Spleen (tissue), 11 donors: ENCODE data around the gene PRPF31. TPM values are rescaled to one million over a fixed set of nuclear protein-coding genes. Genes with fewer than 3 reads are reported as not detected.

Experiments
- DNase-seq: peaks from one replicate; pipeline ENCODE4 v3.0.0-alpha.2; 2020
- H3K27ac ChIP-seq, 8 donors: fragments of 200-600 bp; sonication (generic) in 7 of 8; 1 replicate in 4 of 8; 2 replicates in 4 of 8; pipeline versions ENCODE4 v1.5.0 to v1.8.0; 2016 to 2021; ENCODE audit warnings: inconsistent platforms in 4 of 8, mild to moderate bottlenecking in 4 of 8, moderate library complexity in 1 of 8
- H3K27me3 ChIP-seq, 7 donors: fragments of 200-600 bp; sonication (generic) in 6 of 7; replicated peaks in 1 of 7; 1 replicate in 4 of 7; 2 replicates in 3 of 7; pipeline versions ENCODE4 v1.5.0 to v1.8.0; 2016 to 2021; ENCODE audit warnings: inconsistent platforms in 3 of 7, mild to moderate bottlenecking in 1 of 7
- H3K36me3 ChIP-seq, 6 donors: fragments of 200-600 bp; sonication (generic) in 5 of 6; 1 replicate in 4 of 6; 2 replicates in 2 of 6; pipeline versions ENCODE4 v1.5.0 to v1.8.0; 2016 to 2021; ENCODE audit warnings: inconsistent platforms in 2 of 6
- H3K4me1 ChIP-seq, 6 donors: fragments of 200-600 bp; sonication (generic) in 5 of 6; 1 replicate in 3 of 6; 2 replicates in 3 of 6; pipeline versions ENCODE4 v1.5.0 to v1.8.0; 2016 to 2021; ENCODE audit warnings: inconsistent platforms in 3 of 6
- H3K4me3 ChIP-seq, 8 donors: fragments of 200-600 bp; sonication (generic) in 7 of 8; 1 replicate in 4 of 8; 2 replicates in 4 of 8; pipeline versions ENCODE4 v1.5.0 to v1.8.0; 2016 to 2021; ENCODE audit warnings: inconsistent platforms in 4 of 8, mild to moderate bottlenecking in 4 of 8, moderate library complexity in 2 of 8
- H3K9me3 ChIP-seq, 8 donors: fragments of 200-600 bp; sonication (generic) in 7 of 8; 1 replicate in 4 of 8; 2 replicates in 4 of 8; pipeline versions ENCODE4 v1.5.0 to v1.8.0; 2016 to 2021; ENCODE audit warnings: inconsistent platforms in 4 of 8
- POLR2A ChIP-seq, 3 donors: fragments of 450-650 bp; IDR thresholded peaks; one replicate each; pipeline ENCODE4 v1.5.1; 2017; ENCODE audit warnings: antibody characterized with exemption in 3 of 3, mild to moderate bottlenecking in 1 of 3
- POLR2AphosphoS5 ChIP-seq, 3 donors: sonication (generic); formaldehyde crosslinking; IDR thresholded peaks; one replicate each; pipeline ENCODE4 v1.5.1; 2017; ENCODE audit warnings: antibody characterized with exemption in 3 of 3
- WGBS, 5 donors: extraction: QIAGEN DNeasy Blood & Tissue Kit in 3 of 5; methylation state at CpG; one replicate each; pipeline versions ENCODE4 v1.1.5 to v1.1.7; 2013 to 2018; 5-methylcytosine and 5-hydroxymethylcytosine counted together
- intact Hi-C: fragments of 100-400 bp; cut with DNase I; formaldehyde crosslinking; loops from one replicate; pipeline ENCODE4 v1.15.0; 2023; ENCODE audit warnings: low total_unique reads
- polyA plus RNA-seq, 3 donors: library from polyadenylated mRNA; stranded (reverse); fragments of 200-250 nt; gene quantifications; one replicate each; pipeline ENCODE4 v1.2.1, GENCODE V29; 2013
- total RNA-seq, 7 donors: library from RNA; depleted of rRNA in 3 of 7; stranded (reverse); fragments of >200 nt in 3 of 7; fragmentation: NEBNext Ultra II Directional in 4 of 7; extraction: Animal tissue kit (Norgen Biotek cat#: 25700) in 4 of 7; gene quantifications; one replicate each; pipeline versions ENCODE4 v1.1.0 to v1.2.1, GENCODE V29; 2016 to 2021
- TF ChIP-seq, protein P1 (sequence below), 11 experiments: fragments of 200-600 bp in 7 of 11; fragments of 450-650 bp in 4 of 11; sonication (generic) in 4 of 11; IDR thresholded peaks in 8 of 11; conservative IDR thresholded peaks in 3 of 11; 1 replicate in 7 of 11; 2 replicates in 4 of 11; pipeline versions ENCODE4 v1.4.0 to v1.8.0; 2016 to 2021; ENCODE audit warnings: antibody characterized with exemption in 11 of 11, inconsistent platforms in 4 of 11, mild to moderate bottlenecking in 1 of 11
- donor health status: healthy with polysubstance abuse.
- donor health status: DM: no; HTN: no; CAD: no; lungs with moderate emphysema.
- donor health status: DM: no; HTN: no; CAD: no.
- donor health status: Bipolar disorder and iron deficiency.
- donor health status: healthy.
- donor health status: DM: no; HTN: no; CAD: no.
- donor health status: DM: yes; HTN: yes; CAD: no.

PRPF31 gene
- total and polyA plus RNA-seq, 10 donors: 34.7 to 66.2 (median 50.3) TPM

DNA sequence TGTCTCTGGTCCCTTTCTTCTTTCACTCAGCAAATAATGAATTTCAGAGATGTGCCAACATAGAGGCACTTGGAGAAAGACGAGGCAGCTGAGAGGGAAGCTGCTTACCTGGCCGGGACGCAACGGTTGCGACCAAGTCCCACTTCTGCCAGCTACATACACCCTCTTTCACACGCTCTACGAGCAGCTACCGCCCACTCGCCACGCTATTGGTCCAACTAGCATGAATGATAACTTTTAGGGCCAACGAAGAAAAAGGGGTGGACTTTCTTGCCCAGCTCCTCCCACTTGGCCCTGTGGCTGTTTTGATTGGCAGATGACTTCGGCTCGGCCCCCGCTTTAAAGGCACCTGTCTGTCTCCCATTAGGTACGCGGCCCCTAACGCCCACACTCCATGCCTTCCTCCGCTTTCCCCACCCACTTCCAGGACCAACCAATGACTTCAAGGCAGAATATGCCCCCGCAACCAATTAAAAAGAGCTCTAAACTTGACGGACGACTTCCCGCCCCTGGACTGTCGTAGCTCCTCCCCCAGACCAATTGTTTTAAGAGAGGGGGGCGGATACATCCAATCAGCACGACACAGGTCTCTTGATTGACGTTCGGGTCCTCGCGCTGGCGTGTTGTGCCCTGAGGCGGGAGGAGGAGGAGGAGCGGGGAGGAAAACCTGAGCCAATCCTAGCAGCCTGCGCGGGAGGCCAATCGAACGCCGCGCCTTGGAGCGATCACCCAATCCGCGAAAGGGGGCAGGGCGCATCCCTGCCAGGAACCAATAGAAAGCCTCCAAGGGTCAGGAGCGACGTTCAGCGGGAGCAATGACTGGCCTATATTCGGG is 21.5 kb downstream of the PRPF31 start:
- Histone ChIP-seq H3K9me3 (no peaks in the 10 kb centered on the region), H3K27me3 (no peaks in the 10 kb centered on the region), H3K4me1 (peaks cover 24 to 55% (median 50%) of the 10 kb centered on the region in 6 donors), H3K27ac (peak overlapping the region; percentile 86 to 98 (median 96)), H3K36me3 (peaks cover 0 to 47% (median 11%) of the 10 kb centered on the region in 6 donors), H3K4me3 (peak overlapping the region; percentile 73 to 97 (median 92))
- intact Hi-C loops: no loop called here
- DNase-seq: peak; percentile 99
- WGBS, 5 donors: 0 to 1% (median 0%) methylated on average over 30 to 46 of the region's 46 CpGs
- TF ChIP-seq, protein P1, sequence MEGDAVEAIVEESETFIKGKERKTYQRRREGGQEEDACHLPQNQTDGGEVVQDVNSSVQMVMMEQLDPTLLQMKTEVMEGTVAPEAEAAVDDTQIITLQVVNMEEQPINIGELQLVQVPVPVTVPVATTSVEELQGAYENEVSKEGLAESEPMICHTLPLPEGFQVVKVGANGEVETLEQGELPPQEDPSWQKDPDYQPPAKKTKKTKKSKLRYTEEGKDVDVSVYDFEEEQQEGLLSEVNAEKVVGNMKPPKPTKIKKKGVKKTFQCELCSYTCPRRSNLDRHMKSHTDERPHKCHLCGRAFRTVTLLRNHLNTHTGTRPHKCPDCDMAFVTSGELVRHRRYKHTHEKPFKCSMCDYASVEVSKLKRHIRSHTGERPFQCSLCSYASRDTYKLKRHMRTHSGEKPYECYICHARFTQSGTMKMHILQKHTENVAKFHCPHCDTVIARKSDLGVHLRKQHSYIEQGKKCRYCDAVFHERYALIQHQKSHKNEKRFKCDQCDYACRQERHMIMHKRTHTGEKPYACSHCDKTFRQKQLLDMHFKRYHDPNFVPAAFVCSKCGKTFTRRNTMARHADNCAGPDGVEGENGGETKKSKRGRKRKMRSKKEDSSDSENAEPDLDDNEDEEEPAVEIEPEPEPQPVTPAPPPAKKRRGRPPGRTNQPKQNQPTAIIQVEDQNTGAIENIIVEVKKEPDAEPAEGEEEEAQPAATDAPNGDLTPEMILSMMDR (IDR thresholded peaks at IDR 0.05 in 8 of 11, conservative IDR thresholded peaks at IDR 0.05 in 3 of 11): peak in 2 of 11 experiments; percentile 12 to 14
- TF ChIP-seq POLR2AphosphoS5 (IDR thresholded peaks at IDR 0.05) (peak in 2 of 3 donors; percentile 88 to 89), POLR2A (IDR thresholded peaks at IDR 0.05) (peak; percentile 44 to 73 (median 61))

DNA sequence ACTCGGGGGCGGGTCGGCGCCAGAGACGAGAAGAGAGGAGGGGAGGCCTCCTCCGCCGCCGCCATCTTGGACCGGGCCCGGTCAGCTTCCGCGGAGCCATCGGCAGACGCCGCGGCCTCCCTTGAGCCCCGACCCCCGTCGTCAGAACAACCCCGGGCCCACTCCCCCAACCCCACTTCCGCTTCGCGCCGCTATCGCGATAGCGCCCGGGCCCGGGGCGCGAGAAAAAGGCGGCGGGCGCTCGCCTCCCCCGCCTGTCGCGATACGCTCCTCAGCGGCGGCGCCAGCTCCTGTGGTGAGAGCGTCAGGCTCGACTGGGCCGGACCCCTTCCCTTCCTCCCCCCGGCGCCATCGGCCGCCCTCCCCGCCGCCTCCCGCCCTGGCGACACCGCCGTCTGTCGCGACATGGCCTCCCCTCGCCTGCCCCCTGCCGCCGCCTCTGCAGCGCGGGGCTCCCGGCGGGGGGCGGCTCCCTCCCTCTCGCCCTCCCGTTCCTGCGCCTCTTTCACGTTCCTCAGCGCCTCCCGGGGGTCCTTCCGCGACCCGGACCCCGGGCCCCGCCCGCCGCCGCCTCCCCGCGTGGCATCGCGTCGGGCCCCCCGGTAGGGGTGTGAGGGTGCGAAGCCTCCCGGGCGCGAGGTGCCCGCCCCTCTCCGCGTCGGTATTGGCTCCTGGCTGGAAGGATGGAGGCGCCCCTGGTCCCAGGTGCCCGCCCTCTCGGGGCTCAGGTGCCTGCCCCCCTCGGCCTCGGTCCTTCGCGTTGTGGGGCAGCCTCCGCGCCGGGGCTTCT is 22.3 kb downstream of the PRPF31 start, which contains the start of gene CNOT3:
Gene CNOT3 (plus strand): TSS at position 64 of the 790 bp plus-strand sequence. CDS start 5,217 bp downstream, outside the sequence.
- peak; percentile 89 for DNase-seq
- intact Hi-C loops: no loop called here
- no peaks in the 10 kb centered on the region for H3K27me3 ChIP-seq
- 0 to 1% (median 1%) methylated on average over 19 to 103 of the region's 103 CpGs for WGBS, 5 donors
- peaks cover 0 to 47% (median 13%) of the 10 kb centered on the region in 6 donors for H3K36me3 ChIP-seq
- H3K27ac ChIP-seq: peak within 1 kb of the TSS; percentile 86 to 98 (median 96)
- H3K4me1 ChIP-seq: peaks cover 24 to 56% (median 50%) of the 10 kb centered on the region in 6 donors
- H3K4me3 ChIP-seq: peak within 1 kb of the TSS; percentile 73 to 97 (median 92)
- TF ChIP-seq, protein P1 (IDR thresholded peaks at IDR 0.05 in 8 of 11, conservative IDR thresholded peaks at IDR 0.05 in 3 of 11): peak in 1 of 11 experiments; percentile 32
- TF ChIP-seq POLR2A (IDR thresholded peaks at IDR 0.05) (peak in 1 of 3 donors; percentile 81), POLR2AphosphoS5 (IDR thresholded peaks at IDR 0.05) (peak; percentile 94 to 96 (median 95))
- no peaks in the 10 kb centered on the region for H3K9me3 ChIP-seq

DNA sequence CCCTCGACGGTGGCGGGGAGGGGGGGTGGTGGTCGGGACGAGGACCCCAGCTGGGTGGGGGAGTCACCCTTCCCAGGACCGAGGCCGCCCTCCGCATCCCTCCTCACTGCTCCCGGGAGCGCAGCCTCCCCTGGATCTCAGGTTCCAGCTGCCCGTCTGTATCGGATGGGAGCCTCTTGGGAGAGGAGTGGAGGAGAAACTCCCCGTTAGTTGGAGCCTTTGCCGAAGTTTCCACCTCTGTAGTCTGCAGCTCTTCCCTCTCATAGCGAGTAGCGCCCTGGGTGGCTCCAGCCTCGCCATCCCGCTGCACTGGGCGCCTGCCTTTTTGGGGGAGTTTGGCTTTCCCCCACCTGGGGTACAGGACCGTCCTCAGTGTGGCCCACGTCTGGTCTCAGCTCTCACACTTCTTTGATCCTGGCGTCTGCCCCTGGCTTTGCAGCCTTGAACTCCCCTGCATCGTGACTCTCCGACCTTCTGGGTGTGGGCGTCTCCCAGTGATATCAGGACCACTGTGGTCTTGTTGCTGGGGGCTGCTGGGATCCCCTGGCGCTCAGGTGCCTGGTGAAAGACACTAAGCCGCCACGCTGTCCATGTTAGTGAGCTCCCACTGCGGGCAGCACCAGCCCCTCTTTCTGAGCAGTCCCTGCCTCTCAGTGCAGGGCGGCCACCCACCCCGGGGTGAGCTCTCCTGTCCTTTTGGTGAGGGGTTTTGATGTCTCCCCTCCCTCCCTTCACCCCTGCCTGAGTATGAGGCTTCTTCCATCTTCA is 23.1 kb downstream of the PRPF31 start:
- no peaks in the 10 kb centered on the region for H3K27me3 ChIP-seq
- 26 to 51% (median 39%) methylated on average over 19 to 31 of the region's 31 CpGs for WGBS, 5 donors
- H3K4me1 ChIP-seq: peaks cover 24 to 56% (median 50%) of the 10 kb centered on the region in 6 donors
- H3K36me3 ChIP-seq: peaks cover under 1 to 49% (median 20%) of the 10 kb centered on the region in 6 donors
- TF ChIP-seq, protein P1 (IDR thresholded peaks at IDR 0.05 in 8 of 11, conservative IDR thresholded peaks at IDR 0.05 in 3 of 11): no peak
- TF ChIP-seq POLR2A (IDR thresholded peaks at IDR 0.05): no peak
- TF ChIP-seq POLR2AphosphoS5 (IDR thresholded peaks at IDR 0.05): no peak
- intact Hi-C loops: no loop called here
- peak overlapping the region; percentile 73 to 97 (median 92) for H3K4me3 ChIP-seq
- peak overlapping the region; percentile 86 to 98 (median 96) for H3K27ac ChIP-seq
- H3K9me3 ChIP-seq: no peaks in the 10 kb centered on the region
- DNase-seq: peak; percentile 82
